Measurements from ENCODE around the gene ADORA2B.
A peak's percentile ranks its signal among the peaks of the same experiment; 100 is the strongest.
"Not testable (repeated sequence)": the region's sequence is repeated elsewhere in the genome, so short reads cannot be mapped to it uniquely, and the experiment has no call there.

ADORA2B gene

DNA sequence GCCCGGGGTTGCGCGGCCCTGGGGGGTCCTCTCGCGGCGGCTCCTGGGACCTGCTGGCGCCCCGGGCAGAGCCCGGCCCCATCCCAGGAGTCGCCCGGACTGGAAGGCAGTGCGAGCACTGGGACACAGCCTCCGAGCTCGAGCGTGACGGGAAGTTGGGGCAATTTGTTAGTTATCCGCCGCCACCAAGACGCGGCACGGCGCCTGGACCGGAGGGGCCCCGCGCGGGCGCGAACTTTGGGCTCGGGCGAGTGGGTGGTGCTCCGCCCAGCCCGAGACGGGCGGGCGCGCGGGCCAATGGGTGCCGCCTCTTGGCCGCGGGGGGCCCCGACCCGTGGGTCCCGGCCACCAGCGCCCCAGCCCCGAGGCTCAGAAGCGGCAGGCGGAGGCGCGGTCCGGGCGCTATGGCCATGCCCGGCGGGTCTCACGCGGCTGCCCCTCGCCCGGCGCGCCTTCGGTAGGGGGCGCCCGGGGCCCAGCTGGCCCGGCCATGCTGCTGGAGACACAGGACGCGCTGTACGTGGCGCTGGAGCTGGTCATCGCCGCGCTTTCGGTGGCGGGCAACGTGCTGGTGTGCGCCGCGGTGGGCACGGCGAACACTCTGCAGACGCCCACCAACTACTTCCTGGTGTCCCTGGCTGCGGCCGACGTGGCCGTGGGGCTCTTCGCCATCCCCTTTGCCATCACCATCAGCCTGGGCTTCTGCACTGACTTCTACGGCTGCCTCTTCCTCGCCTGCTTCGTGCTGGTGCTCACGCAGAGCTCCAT lies at the start of gene ADORA2B:
Gene ADORA2B, plus strand, starts transcription at position 372 of the 768 bp plus-strand sequence. Its CDS starts 119 bp downstream, at position 491.
- peak in 23 of 56 donors; percentile 14 to 75 (median 37) for DNase-seq

- no peak for DNase-seq
Observed at GRCh38 chr17:15896277-15896676, 48.7 kb upstream of the ADORA2B start.

GRCh38 chr17:15896834-15897233 lies 48.1 kb upstream of the ADORA2B start:
- DNase-seq, result no peak

- DNase-seq, result not testable (repeated sequence)
Observed at GRCh38 chr17:15899596-15899995, 45.3 kb upstream of the ADORA2B start.

- no peak for DNase-seq
Observed at GRCh38 chr17:15900871-15901270, 44.1 kb upstream of the ADORA2B start.

GRCh38 chr17:15905236-15905635 lies 39.7 kb upstream of the ADORA2B start:
- not testable (repeated sequence) for DNase-seq

- DNase-seq, result no peak
Observed at GRCh38 chr17:15907290-15907689, 37.6 kb upstream of the ADORA2B start.

GRCh38 chr17:15908378-15908777 lies 36.6 kb upstream of the ADORA2B start:
- DNase-seq, result no peak

- no peak for DNase-seq
Observed at GRCh38 chr17:15909481-15909991, 35.4 kb upstream of the ADORA2B start.

GRCh38 chr17:15910791-15911190 lies 34.1 kb upstream of the ADORA2B start:
- no peak for DNase-seq

- DNase-seq, result not testable (repeated sequence)
Observed at GRCh38 chr17:15911701-15912100, 33.2 kb upstream of the ADORA2B start.

GRCh38 chr17:15912416-15912955 lies 32.4 kb upstream of the ADORA2B start:
- DNase-seq, result no peak

DNA sequence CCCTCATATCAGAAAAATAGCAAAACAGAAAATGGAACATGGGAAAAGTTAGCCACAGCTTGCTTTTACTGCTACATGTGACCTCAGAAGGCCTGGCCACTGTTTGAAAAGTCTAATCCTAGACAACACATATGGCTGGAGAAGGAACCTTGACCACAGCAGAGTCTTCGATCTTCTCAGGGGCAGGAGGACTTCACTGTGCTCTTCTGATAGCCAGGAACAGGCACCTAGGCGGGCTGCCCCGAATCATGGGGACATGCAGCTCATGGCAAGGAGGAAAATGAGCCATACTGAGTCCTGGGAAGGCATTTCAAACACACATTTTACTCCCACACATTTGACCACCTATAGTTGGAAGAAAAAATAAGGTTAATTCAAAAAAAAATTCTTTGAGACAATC lies 31.1 kb upstream of the ADORA2B start:
- DNase-seq, result no peak

DNA sequence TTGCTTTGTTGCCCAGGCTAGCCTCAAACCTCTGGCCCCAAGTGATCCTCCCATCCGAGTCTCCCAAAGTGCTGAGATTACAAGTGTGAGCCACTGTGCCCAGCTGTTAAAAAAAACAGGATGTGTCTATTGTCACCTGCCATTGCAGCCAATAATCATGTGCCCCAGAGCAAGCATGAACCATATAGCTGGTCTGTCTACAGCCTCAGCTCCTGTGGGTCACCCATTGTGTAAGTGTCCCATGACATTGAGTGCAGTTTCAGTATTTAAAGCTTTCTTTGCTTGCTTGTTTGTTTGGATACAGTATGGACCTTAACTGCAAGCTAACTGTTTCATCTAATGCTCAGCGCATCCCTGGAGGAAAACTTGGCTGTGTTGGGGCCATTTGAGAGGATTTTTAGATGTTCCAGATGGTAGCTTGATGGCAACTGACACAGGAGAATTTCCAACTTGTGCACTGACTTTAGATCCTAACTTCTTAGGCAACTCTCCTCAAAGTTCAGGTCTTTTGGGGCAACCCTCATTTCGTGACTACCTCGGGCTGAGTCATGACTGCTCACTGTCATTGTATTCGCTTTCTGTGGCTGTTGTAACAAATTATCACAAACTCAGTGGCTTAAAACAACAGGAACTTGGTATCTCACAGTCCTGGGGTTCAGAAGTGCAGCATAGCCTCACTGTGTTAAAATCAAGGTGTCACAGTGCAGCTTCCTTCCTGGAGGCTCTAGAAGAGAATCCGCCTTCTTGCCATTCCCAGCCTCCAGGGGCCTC lies 30.3 kb upstream of the ADORA2B start:
- no peak for DNase-seq

- DNase-seq, result no peak
Observed at GRCh38 chr17:15915961-15916360, 29.0 kb upstream of the ADORA2B start.

DNA sequence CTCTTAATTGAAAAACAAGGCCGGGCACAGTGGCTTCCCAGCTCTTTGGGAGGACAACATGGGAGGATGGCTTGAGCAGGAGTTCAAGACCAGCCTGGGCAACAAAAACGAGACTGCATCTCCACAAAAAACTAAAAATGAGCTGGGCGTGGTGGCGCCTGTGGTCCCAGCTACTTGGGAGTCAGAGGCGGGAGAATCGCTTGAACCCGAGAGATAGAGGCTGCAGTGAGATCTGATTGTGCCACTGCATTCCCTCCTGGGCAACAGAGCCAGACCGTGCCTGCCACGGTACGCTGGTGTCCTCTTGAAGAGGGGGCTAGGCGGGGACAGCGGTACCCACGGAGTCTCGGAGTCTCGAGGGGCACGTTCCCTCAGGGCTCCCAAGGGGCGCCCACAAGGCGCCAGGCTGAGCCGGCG lies 27.9 kb upstream of the ADORA2B start:
- DNase-seq, result no peak

- DNase-seq, result no peak
Observed at GRCh38 chr17:15917438-15918027, 27.4 kb upstream of the ADORA2B start.

DNA sequence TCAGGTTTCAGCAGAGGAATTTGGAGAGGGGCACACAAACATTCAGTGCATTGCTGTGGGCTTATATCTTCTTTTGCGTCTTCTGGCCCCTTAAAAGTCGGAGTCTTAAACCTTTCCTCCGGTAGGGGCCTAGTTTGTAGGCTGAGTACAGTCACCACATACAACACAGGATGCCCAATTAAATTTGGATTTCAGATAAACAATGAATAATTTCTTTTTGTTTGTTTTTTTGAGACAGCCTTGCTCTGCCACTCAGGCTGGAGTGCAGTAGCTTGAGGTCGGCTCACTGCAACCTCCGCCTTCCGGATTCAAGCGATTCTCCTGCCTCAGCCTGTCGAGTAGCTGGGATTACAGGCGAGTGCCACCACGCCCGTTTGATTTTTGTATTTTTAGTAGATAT lies 26.7 kb upstream of the ADORA2B start:
- DNase-seq, result no peak

- DNase-seq, result no peak
Observed at GRCh38 chr17:15918661-15919259, 26.2 kb upstream of the ADORA2B start.

GRCh38 chr17:15919466-15919865 lies 25.5 kb upstream of the ADORA2B start:
- DNase-seq, result no peak

GRCh38 chr17:15920758-15921239 lies 24.1 kb upstream of the ADORA2B start:
- no peak for DNase-seq

Measured in amygdala (tissue), 56 donors.